Activated CD4-positive, CD25-positive, alpha-beta regulatory T cell treated with anti-CD3 and anti-CD28 coated beads, Interleukin-2, amount 50 U/mL, for 72 hours (primary cell): Measurements from ENCODE around the gene SPINK7.
"Not testable (repeated sequence)": the region's sequence is repeated elsewhere in the genome, so short reads cannot be mapped to it uniquely, and the experiment has no call there.

ENCODE experiments used
- DNase-seq: peaks from one replicate; pipeline ENCODE4 v3.0.0; 2021

The SPINK7 gene

DNA sequence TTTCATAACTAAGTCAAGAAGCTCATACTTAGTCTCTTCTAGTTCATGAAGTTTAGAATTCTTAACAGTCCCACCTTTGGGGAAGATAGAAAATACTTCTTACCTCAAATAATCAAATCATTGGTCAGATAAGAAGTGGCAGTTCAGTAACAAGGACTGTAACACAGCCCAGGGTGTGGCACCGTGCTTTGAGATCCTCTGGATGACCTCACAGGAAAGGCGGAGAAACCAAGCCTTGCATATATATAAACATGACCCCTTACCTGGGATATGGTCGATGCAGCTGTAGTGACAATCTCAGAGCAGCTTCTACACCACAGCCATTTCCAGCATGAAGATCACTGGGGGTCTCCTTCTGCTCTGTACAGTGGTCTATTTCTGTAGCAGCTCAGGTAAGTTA is at the start of gene SPINK7:
Gene SPINK7 (plus strand): TSS at position 271 of the 400 bp plus-strand sequence. CDS start 61 bp downstream, at position 332.
- no peak for DNase-seq

DNA sequence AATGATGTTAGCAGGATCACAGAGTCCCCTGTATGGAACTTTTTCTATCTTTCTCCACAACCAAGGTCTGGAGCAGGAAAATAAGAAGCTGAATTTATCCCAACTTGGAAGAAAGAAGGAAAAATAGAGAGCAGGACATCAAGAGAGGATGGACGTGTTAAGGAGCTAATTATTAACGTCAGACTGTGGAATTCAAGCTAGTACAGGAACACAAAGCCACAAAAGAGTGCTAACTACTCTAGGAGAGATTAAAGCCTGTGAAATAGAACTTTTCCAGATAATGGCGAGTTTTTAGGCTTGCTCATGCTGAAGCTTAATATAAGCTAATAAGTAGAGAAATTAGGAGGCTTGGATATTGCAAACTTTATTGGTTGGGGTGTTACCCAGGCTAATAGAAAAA is 44.3 kb upstream of the SPINK7 start:
- no peak for DNase-seq

DNA sequence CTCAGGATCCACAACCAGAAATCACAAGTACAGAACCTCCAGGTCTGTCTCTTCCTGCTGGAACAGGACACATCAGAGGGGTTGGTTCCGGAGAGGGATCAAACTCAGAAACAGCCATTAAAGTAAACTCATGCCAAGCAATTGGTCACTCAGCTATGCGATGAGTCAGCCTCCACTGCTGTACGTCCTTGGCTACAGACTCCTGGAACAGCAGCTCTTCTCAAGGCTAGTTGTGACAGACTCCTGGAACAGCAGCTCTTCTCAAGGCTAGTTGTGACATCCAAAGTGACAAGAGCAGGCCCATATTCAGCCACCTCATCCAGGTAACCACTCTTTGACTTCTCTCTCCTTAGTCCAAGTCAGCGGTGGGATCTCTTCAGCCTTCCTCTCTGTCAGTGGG is 43.7 kb upstream of the SPINK7 start, which contains the start of gene SPINK13:
Gene SPINK13 (plus strand): TSS at position 229 of the 400 bp plus-strand sequence. CDS start 1,279 bp downstream, outside the sequence.
- DNase-seq, result no peak

DNA sequence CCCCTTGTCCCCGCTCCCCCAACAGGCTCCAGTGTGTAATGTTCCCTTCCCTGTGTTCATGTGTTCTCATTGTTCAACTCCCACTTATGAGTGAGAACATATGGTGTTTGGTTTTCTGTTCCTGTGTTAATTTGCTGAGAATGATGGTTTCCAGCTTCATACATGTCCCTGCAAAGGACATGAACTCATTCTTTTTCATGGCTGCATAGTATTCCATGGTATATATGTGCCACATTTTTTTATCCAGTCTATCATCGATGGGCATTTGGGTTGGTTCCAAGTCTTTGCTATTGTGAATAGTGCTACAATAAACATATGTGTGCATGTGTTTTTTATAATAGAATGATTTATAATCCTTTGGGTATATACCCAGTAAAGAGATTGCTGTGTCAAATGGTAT is 37.1 kb upstream of the SPINK7 start:
- DNase-seq, result not testable (repeated sequence)

DNA sequence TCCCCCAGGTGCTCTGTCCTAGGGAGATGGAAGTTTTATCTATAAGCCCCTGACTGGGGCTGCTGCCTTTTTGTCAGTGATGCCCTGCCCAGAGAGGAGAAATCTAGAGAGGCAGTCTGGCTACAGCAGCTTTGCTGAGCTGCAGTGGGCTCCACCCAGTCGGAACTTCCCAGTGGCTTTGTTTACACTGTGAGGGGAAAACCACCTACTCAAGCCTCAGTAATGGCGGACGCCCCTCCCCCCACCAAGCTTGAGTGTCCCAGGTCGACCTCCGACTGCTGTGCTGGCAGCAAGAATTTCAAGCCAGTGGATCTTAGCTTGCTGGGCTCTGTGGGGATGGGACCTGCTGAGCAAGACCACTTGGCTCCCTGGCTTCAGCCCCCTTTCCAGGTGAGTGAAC is 31.3 kb upstream of the SPINK7 start:
- DNase-seq, result not testable (repeated sequence)

DNA sequence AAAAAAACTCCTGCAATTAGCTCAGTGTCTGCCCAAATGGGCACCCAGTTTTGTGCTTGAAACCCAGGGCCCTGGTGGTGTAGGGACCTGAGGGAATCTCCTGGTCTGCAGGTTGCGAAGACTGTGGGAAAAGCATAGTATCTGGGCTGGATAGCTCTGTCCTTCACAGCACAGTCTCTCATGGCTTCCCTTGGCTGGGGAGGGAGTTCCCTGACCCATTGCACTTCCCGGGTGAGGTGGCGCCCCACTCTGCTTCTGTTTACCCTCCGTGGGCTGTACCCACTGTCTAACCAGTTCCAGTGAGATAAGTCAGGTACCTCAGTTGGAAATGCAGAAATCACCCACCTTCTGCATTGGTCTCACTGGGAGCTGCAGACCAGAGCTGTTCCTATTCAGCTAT is 30.9 kb upstream of the SPINK7 start:
- not testable (repeated sequence) for DNase-seq

DNA sequence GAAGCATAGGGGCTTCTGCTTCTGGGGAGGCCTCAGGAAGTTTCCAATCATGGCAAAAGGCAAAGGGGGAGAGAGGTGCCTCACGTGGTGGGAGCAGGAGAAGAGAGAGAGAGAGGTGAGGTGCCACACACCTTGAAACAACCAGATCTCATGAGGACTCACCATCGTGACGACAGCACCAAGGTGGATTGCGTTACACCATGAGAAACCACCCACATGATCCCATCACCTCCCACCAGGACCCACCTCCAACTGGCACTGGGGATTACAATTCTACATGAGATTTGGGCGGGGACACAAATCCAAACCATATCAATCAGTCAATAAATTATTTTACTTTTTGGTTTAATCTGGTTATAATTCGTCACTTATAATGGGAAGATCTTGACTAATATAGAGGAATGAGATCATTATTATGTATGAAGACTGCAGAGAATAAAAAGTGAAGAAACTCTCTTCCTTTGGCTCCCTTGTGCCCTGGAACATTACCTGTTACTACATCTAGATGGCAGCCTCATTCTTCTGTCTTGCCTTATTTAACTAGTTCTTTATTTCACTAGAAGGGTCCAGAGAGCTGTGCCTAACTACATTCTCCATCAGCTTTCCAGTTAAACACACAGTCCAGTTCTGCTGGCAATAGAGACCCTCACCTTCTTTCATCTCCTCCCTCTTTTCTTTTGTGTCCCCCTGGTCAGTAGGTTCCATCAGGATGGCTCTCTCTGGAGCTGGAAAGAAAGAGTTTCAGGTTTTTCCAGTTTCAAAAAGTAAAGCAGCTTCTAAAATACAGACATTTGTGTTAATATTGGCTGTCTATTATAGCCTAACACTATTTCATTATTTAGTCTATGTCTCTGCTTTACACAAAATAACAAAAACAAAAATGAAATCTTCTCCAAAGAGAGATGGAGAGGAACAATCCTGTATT is 21.7 kb upstream of the SPINK7 start:
- no peak for DNase-seq

DNA sequence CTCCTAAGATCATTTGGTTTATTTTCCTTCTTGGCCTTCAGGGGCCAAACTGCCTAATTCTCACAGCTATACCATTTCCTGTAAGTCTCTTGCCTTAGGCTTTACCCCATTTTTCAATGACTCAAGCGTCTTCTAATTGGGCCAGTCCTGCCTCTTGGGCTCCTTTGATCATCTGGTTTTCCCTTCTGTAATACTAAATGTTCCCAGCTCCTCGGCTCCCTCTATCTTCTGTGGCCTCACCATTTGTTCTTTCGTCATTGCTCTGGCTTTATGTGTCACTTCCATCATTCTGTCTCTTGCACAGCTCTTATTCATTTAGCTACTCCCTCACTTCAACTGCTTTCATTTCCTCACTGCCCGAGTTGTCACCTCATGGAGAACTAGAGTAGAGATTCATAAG is 14.5 kb upstream of the SPINK7 start:
- no peak for DNase-seq

DNA sequence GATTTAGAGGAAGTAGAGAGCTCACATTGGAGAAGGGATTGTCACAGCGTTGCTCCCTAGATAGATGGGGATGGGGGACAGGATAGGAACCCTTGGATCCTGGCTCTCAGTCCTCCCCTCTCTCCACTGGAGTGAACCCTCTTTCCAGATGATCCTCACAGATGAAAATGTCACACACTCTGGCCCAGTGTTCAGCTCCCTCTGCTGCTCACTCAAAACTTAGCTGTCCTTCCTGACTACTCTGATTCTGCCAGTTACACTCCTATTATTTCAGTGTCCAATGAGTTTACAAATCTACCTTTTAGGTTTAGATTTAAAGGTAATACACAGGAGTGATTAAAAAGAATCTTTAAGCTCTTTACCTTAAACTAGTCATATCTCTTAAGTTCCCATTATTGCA is 5.8 kb upstream of the SPINK7 start:
- no peak for DNase-seq

DNA sequence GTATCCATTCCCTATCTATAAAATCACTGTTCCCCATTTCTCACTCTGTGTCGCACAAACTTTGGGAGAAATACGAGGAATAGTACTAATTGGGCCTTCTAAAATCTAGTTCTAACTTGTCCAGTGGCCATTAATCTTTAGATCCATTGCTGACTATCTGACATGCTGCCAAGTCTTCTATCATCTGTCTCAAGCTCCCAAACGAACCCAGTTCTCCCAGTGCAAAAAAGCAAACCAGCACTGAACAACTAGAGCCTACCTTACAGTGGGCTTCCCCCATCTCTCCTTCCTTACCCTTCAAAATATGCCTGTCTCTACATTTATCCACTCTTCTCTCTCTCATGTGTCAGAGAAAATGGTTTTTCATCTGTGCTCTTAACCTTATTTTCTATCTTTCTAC is 3.2 kb upstream of the SPINK7 start:
- DNase-seq, result no peak

DNA sequence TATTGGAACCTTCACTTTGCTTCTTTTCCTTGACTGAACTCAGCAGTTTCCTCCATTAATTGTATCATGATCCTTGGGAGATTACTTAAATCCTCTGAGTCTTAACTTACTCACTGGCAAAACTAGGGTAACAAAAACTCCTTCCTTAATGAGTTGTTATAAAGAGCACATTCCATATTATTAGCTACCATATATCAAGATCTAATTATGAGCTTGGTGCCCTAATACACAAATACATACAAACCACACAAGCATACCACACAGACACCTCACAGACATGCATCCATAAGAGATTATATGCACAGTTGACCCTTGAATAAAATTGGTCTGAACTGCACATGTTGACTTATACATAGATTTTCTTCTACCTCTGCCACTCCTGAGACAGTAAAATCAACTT is 2.5 kb upstream of the SPINK7 start:
- DNase-seq, result no peak

DNA sequence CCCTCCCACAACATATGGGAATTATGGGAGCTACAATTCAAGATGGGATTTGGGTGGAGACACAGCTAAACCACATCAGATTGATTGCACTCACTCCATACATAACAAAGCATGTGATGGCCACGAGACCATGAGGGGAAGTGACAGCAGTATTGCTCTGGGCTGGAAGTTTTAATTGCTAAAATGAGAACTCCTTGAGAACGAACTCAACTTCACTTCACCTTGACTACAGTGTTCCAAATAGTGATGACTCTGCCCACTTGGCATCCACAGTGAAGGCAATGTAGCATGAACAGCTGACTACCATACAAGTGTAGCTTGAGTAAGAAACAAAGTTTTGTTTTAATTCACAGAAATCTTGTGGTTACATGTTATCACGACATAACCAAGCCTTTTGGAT is 739 bp upstream of the SPINK7 start:
- no peak for DNase-seq

DNA sequence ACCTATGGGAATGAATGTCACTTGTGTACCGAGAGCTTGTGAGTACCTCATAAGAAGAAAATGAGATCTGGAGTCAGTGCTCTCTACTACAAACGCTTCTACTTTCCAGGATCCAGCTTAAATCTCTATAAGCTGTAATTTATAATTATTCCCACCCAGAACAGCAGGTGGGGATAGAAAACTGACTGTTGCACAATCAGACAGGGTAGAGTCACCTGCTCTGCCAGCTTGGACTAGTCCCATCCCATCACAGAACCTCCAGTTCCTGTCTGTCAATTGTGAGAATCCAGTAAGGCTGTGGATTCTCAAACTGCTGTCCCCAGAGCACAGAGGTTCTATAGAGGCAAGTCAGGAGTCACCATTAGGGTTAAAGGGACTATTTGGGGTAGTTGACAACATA is 2.0 kb downstream of the SPINK7 start:
- no peak for DNase-seq

DNA sequence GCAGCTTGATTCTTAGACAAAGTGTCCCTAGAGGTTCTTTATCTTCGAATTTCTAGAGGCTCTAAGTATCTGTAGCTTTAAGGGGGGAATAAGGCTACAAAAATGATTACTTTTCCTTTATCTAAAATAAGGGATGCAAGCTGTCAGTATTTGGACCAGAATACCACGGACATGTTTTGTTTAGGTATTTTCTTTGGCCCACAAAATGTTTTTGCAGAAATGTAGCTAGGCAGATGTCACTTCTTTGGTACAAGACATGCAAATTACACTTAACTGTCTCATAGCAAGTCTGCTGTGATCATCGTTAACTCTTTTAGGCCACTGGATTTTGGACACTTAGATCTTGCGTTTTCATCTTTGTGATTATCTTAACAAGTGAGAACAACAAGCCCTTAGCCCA is 2.5 kb downstream of the SPINK7 start:
- DNase-seq, result no peak

DNA sequence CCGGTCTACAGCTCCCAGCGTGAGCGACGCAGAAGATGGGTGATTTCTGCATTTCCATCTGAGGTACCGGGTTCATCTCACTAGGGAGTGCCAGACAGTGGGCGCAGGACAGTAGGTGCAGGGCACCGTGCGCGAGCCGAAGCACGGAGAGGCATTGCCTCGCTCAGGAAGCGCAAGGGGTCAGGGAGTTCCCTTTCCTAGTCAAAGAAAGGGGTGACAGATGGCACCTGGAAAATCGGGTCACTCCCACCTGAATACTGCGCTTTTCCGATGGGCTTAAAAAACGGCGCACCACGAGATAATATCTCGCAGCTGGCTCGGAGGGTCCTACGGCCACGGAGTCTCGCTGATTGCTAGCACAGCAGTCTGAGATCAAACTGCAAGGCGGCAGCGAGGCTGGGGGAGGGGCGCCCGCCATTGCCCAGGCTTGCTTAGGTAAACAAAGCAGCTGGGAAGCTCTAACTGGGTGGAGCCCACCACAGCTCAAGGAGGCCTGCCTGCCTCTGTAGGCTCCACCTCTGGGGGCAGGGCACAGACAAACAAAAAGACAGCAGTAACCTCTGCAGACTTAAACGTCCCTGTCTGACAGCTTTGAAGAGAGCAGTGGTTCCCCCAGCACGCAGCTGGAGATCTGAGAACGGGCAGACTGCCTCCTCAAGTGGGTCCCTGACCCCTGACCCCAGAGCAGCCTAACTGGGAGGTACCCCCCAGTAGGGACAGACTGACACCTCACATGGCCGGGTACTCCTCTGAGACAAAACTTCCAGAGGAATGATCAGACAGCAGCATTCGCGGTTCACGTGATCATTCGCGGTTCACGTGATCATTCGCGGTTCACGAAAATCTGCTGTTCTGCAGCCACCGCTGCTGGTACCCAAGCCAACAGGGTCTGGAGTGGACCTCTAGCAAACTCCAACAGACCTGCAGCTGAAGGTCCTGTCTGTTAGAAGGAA is 8.1 kb downstream of the SPINK7 start:
- DNase-seq, result not testable (repeated sequence)

DNA sequence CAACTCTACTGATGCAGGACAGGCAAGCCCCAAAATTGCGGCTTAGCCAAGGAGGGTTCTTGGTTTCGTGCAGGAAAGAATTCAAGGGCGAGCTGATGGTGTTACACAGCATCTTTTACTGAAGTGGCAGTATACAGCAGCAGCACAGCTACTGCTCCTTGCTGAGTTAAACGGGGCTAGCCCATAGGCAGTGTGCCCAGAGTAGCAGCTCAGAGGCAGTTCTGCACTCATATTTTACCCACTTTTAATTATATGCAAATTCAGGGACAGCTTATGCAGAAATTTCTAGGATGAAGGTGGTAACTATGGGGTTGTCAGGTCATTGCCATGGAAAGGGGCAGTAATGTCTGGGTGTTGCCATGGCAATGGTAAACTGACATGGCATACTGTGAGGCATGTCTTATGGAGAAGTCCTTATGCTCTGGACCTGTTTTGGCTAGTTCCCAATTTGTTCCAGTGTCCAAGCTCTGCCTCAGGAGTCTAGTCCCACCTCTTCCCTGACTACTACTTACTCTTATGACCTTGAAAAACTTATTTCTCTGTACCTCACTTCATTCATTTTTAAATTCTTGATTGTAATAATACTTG is 21.1 kb downstream of the SPINK7 start:
- no peak for DNase-seq

DNA sequence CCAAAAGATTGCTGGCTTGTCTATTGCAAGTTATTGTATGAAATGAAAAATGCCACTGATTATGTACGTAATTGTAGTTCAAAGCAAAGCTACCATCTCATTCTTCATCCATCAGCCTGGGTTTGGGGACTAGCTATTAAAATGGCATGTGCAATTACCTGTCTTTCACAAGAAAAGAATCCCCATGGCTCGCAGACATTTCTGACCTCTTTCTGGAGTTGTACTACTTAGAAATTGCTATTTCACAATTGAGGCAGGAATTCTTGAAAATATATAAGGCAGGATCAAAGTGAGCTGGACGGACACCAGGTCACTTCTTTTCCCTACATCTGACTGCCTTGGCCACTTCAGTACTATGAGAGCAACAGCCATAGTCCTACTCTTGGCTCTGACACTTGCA is 23.0 kb downstream of the SPINK7 start, which contains the start of gene SPINK9:
Gene SPINK9 (plus strand): TSS at position 301 of the 400 bp plus-strand sequence. CDS start 55 bp downstream, at position 356.
- DNase-seq, result no peak

DNA sequence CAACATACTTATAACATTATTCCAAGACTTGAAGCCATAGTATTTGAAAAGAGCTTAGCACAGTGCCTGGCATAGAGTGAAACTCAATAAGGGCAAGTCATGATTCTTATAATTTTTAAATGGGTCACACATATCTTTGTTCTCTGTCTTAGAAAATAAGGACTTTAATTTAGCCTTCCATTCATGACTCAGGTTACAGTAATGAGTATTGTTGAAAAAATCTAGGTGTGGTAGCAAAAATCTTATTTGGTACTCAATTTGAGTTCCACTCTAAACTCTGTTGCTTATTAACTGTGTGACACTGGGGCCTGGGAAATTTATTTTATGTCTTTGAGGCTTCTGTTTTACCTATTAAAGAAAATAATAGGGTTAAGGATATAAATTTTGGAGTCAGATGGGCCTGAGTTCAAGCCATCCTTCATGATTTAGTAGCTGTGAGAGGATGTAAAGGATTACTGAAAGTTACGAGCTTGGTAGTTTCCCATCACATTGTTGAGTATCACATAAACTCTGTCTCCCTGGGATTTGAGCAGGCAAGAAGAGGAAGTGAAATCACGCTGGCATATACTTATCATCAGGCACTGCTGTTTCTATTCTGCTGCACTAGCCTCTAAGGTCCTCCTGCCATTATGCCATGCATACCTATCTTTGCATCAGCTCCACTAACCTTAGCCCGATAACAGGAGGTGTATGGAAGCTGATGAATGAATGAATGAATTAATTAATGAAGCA is 24.6 kb downstream of the SPINK7 start:
- no peak for DNase-seq

DNA sequence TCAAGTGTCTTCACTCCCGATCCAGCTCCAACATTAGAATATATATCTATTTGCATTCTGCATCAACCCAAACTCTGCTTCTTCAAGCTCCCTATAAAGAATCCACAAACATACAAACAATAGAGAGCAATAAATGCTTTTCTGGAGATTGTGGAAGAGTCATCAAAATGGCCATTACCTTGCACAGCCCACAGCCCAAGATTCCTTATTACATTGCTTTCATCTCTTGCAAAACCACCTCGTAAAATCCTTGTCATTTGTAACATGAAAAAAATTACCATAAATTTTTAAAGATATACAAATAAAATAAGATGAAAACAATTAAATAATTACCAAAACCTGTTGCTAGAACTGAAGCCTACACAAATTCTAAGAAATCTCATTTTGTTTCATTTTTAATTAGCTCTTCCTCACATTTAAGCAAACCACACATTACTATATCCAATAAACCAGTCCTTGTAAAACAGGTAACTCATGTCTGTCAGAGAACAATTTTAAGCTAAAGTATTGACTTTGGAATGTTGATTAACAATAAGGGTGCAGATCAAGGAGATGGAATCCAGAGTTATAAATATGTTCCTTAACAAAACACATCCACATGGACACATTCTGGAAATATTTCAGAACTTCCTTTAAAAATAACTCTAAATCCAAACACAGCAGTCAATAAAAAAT is 30.3 kb downstream of the SPINK7 start:
- DNase-seq, result no peak

DNA sequence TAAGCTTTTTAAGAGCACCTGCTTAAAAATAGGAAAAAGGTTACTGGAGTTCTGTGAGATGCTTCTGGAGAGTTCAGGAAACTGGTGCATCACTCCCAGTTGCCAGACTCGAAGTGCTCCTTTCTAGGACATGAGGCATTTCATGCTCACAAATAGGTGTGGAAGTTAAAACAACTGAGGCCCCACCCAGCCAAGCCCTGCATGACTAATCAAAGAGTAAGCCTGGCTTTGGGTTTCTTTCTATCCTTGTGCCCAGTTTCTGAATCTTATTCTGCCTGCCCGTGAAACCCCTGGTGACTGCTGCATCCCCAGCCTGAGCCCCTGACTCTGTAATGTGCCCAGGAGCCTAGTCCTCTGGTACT is 30.8 kb downstream of the SPINK7 start:
- no peak for DNase-seq

DNA sequence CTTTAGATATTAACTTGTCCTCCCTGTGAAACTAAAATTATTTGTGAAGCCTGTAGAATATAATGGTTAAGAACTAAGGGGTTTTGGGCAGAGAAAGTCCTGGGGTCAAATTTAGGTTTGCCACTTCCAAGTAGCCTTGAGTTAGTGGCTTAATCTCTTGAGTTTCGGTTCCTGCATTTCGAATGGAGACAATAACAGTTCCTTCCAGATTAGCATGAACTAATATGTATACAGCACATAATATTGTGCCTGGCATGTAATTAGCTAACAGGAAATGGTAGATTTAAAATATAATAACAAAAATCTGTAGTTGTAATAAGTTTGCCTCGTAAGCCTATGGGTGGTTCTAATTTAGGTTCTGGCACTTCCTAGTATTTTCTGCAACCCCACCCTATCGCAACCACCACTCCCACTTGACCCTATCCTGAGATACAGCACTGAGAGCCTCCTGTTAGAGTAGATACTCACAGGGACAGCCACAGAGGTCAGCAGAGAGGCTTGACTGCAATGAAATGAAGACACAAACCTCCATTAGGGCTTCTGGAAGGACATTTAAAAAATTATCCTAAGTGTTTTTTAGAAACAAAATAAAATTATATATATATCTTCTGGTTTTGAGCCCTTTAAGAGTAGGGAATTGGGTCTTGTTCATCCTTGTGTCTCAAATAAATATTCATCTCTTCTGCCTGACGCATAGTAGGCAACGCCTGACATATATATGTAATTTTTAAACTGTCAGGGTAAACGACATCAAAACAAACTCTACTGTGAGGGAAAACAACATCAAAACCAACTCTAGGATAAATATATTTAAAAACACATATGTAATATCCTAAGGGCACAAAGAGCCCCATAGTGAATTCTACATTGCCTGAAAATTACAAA is 31.6 kb downstream of the SPINK7 start:
- no peak for DNase-seq
